Hepatocyte (in vitro differentiated cells): Measurements from ENCODE around the gene CHN2. TPM values are rescaled to one million over a fixed set of nuclear protein-coding genes. Genes with fewer than 3 reads are reported as not detected.
A peak's percentile ranks its signal among the peaks of the same experiment; 100 is the strongest.

Experiments
- DNase-seq: peaks from one replicate; pipeline ENCODE4 v3.0.0-alpha.2; 2016; ENCODE audit warnings: low spot score
- H2AFZ ChIP-seq: fragments of 200-600 bp; sonication (generic); 2 replicates; pipeline ENCODE4 v1.6.0; 2016; ENCODE audit warnings: antibody characterized with exemption, mild to moderate bottlenecking
- H3K27ac ChIP-seq: fragments of 200-600 bp; sonication (generic); 2 replicates; pipeline ENCODE4 v1.5.1; 2016; ENCODE audit warnings: mild to moderate bottlenecking
- H3K27me3 ChIP-seq: fragments of 200-600 bp; sonication (generic); 2 replicates; pipeline ENCODE4 v1.6.1; 2016
- H3K36me3 ChIP-seq: fragments of 200-600 bp; sonication (generic); replicated peaks from 2 replicates; pipeline ENCODE4 v1.5.1; 2016; ENCODE audit warnings: low read depth; ENCODE audit not compliant: insufficient read depth
- H3K4me1 ChIP-seq: fragments of 200-600 bp; sonication (generic); 2 replicates; pipeline ENCODE4 v1.5.1; 2016; ENCODE audit warnings: mild to moderate bottlenecking, moderate library complexity; ENCODE audit not compliant: insufficient read depth
- H3K4me2 ChIP-seq: fragments of 200-600 bp; sonication (generic); 2 replicates; pipeline ENCODE4 v1.6.0; 2016
- H3K4me3 ChIP-seq: fragments of 200-600 bp; sonication (generic); 2 replicates; pipeline ENCODE4 v1.5.1; 2016; ENCODE audit warnings: mild to moderate bottlenecking
- H3K79me2 ChIP-seq: fragments of 200-600 bp; sonication (generic); 2 replicates; pipeline ENCODE4 v1.6.0; 2017; ENCODE audit warnings: mild to moderate bottlenecking
- H3K9me2 ChIP-seq: fragments of 200-600 bp; sonication (generic); replicated peaks from 2 replicates; pipeline ENCODE4 v1.6.0; 2017; ENCODE audit warnings: mild to moderate bottlenecking; ENCODE audit not compliant: insufficient read depth
- H3K9me3 ChIP-seq: fragments of 200-600 bp; sonication (generic); 2 replicates; pipeline ENCODE4 v1.5.1; 2016; ENCODE audit warnings: low read depth, mild to moderate bottlenecking
- H4K20me1 ChIP-seq: fragments of 200-600 bp; sonication (generic); 2 replicates; pipeline ENCODE4 v1.6.0; 2016; ENCODE audit warnings: mild to moderate bottlenecking; ENCODE audit not compliant: insufficient read depth, poor library complexity, severe bottlenecking
- EZH2 ChIP-seq: fragments of 200-600 bp; sonication (generic); IDR thresholded peaks from 2 replicates; pipeline ENCODE4 v1.6.1; 2016; ENCODE audit warnings: antibody characterized with exemption, mild to moderate bottlenecking, borderline replicate concordance
- EZH2phosphoT487 ChIP-seq: fragments of 200-600 bp; sonication (generic); IDR thresholded peaks from one replicate; pipeline ENCODE4 v1.6.1; 2018; ENCODE audit warnings: antibody characterized with exemption, mild to moderate bottlenecking, low read depth, moderate library complexity; ENCODE audit not compliant: unreplicated experiment, severe bottlenecking
- WGBS: methylation state at CpG from one replicate; pipeline ENCODE4 v1.1.6; 2016; ENCODE audit warnings: low lambda C conversion rate; ENCODE audit errors: missing lambda C conversion rate; 5-methylcytosine and 5-hydroxymethylcytosine counted together
- polyA plus RNA-seq: library from polyadenylated mRNA; unstranded; fragments of >200 nt; fragmentation: Nextera tagmentation; extraction: Ambion mirVana; gene quantifications from 2 replicates; pipeline ENCODE4 v1.2.1, GENCODE V29; 2016
- total RNA-seq: library from RNA; depleted of rRNA; stranded (reverse); fragments of >200 nt; gene quantifications from 2 replicates; pipeline ENCODE4 v1.2.3, GENCODE V29; 2014
- TF ChIP-seq, protein P1 (sequence below): fragments of 200-600 bp; sonication (generic); IDR thresholded peaks from 2 replicates; pipeline ENCODE4 v1.5.1; 2016; ENCODE audit warnings: antibody characterized with exemption, mild to moderate bottlenecking; ENCODE audit not compliant: poor library complexity

The CHN2 gene
- total and polyA plus RNA-seq, 2 experiments from 2014 or later: 8.7 to 12.3 TPM

- TF ChIP-seq EZH2phosphoT487 (no peak), EZH2 (no peak)
- TF ChIP-seq, protein P1, sequence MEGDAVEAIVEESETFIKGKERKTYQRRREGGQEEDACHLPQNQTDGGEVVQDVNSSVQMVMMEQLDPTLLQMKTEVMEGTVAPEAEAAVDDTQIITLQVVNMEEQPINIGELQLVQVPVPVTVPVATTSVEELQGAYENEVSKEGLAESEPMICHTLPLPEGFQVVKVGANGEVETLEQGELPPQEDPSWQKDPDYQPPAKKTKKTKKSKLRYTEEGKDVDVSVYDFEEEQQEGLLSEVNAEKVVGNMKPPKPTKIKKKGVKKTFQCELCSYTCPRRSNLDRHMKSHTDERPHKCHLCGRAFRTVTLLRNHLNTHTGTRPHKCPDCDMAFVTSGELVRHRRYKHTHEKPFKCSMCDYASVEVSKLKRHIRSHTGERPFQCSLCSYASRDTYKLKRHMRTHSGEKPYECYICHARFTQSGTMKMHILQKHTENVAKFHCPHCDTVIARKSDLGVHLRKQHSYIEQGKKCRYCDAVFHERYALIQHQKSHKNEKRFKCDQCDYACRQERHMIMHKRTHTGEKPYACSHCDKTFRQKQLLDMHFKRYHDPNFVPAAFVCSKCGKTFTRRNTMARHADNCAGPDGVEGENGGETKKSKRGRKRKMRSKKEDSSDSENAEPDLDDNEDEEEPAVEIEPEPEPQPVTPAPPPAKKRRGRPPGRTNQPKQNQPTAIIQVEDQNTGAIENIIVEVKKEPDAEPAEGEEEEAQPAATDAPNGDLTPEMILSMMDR: no peak
- H3K4me1 ChIP-seq: no peaks in the 10 kb centered on the region
- no peak overlapping the region for H3K27ac ChIP-seq
- H3K27me3 ChIP-seq: no peaks in the 10 kb centered on the region
- H3K4me3 ChIP-seq: no peak overlapping the region
- H3K79me2 ChIP-seq: no peaks in the 10 kb centered on the region
- no peaks in the 10 kb centered on the region for H4K20me1 ChIP-seq
- H3K9me3 ChIP-seq: no peaks in the 10 kb centered on the region
- H3K36me3 ChIP-seq: no peaks in the 10 kb centered on the region
- no peak overlapping the region for H2AFZ ChIP-seq
- H3K9me2 ChIP-seq: no peaks in the 10 kb centered on the region
- WGBS: 96% methylated on average over 4 of the region's 4 CpGs
- H3K4me2 ChIP-seq: no peak overlapping the region
- DNase-seq: no peak
Measured at GRCh38 chr7:29344334-29344978, 149.9 kb downstream of the CHN2 start.

GRCh38 chr7:29345590-29345989 lies 151.0 kb downstream of the CHN2 start:
- no peaks in the 10 kb centered on the region for H3K9me2 ChIP-seq
- WGBS: 76% methylated on average over 9 of the region's 9 CpGs
- no peaks in the 10 kb centered on the region for H3K9me3 ChIP-seq
- no peaks in the 10 kb centered on the region for H3K4me1 ChIP-seq
- no peaks in the 10 kb centered on the region for H3K27me3 ChIP-seq
- H3K79me2 ChIP-seq: no peaks in the 10 kb centered on the region
- H3K36me3 ChIP-seq: no peaks in the 10 kb centered on the region
- H3K27ac ChIP-seq: no peak overlapping the region
- no peak overlapping the region for H3K4me3 ChIP-seq
- DNase-seq: peak; percentile 45
- no peak overlapping the region for H3K4me2 ChIP-seq
- no peak overlapping the region for H2AFZ ChIP-seq
- TF ChIP-seq, protein P1: peak; percentile 44
- TF ChIP-seq EZH2: no peak
- H4K20me1 ChIP-seq: no peaks in the 10 kb centered on the region

DNA sequence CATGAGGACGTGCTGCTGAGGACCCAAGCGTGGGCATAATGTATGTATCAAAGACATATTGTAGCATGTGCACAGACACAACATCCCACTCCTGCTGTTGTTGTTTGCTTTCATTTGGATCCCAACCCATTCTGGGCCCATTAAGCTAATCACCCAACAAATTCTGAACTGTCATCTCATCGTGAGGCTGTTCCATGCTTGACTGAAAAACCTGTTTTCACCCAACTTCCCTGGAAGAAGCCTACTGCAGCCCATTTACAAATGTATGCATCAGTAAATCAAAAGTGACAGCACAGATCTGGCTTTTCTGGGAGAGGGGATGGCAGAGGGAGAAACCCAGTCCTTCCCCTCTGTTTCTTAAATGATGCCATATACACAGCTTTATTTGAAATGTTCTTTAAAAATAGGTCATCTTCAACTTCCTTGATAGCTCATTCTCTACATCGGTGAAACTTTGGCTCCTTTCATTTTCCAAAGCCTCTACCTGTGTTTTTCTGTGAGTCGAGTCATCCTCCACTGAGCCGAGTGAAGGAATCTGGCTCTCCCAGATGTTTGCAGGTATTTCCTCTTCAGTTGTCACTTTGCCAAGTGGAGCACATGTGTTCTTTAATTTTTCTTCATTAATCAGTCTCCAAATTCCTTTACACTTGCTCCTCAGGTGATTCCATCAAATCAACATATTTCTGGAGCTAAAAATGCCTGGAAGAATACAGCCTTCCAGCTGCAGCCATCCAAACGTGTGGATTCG lies 151.8 kb downstream of the CHN2 start:
- Histone ChIP-seq H3K79me2 (no peaks in the 10 kb centered on the region), H2AFZ (no peak overlapping the region), H3K9me2 (no peaks in the 10 kb centered on the region), H3K9me3 (no peaks in the 10 kb centered on the region), H3K27me3 (no peaks in the 10 kb centered on the region), H3K4me3 (no peak overlapping the region), H3K27ac (no peak overlapping the region), H3K4me2 (no peak overlapping the region), H4K20me1 (no peaks in the 10 kb centered on the region), H3K4me1 (no peaks in the 10 kb centered on the region), H3K36me3 (no peaks in the 10 kb centered on the region)
- WGBS: 80% methylated on average over 8 of the region's 8 CpGs
- DNase-seq: no peak
- no peak for TF ChIP-seq EZH2phosphoT487

- no peak for DNase-seq
- H3K36me3 ChIP-seq: no peaks in the 10 kb centered on the region
- H3K9me3 ChIP-seq: no peaks in the 10 kb centered on the region
- H3K27me3 ChIP-seq: no peaks in the 10 kb centered on the region
- TF ChIP-seq, protein P1: no peak
- TF ChIP-seq EZH2phosphoT487 (no peak), EZH2 (no peak)
- no peak overlapping the region for H3K27ac ChIP-seq
- H3K4me2 ChIP-seq: no peak overlapping the region
- H2AFZ ChIP-seq: no peak overlapping the region
- no peaks in the 10 kb centered on the region for H3K4me1 ChIP-seq
- H3K4me3 ChIP-seq: no peak overlapping the region
- 61% methylated on average over 4 of the region's 4 CpGs for WGBS
- H4K20me1 ChIP-seq: no peaks in the 10 kb centered on the region
- H3K9me2 ChIP-seq: no peaks in the 10 kb centered on the region
- H3K79me2 ChIP-seq: no peaks in the 10 kb centered on the region
Measured at GRCh38 chr7:29349362-29349761, 154.8 kb downstream of the CHN2 start.
